Measurements from ENCODE around the gene RPL37.

- no peak for TF ChIP-seq CTCF (conservative IDR thresholded peaks at IDR 0.05)
- TF ChIP-seq ZFX (IDR thresholded peaks at IDR 0.05) = no peak
Measured at GRCh38 chr5:40779561-40779960, 55.5 kb downstream of the RPL37 start.

All from C4-2B (cell line).